Activated T-cell treated with anti-CD3 and anti-CD28 coated beads, Interleukin-2, amount 50 U/mL, for 24 hours (primary cell): Measurements from ENCODE around the gene IPO5.
"Not testable (repeated sequence)": the region's sequence is repeated elsewhere in the genome, so short reads cannot be mapped to it uniquely, and the experiment has no call there.

Source experiments
- DNase-seq: peaks from one replicate; pipeline ENCODE4 v3.0.0-alpha.2; 2020
- H3K27ac Mint-ChIP-seq: 2 replicates; pipeline ENCODE4 v1.8.0; 2020; ENCODE audit warnings: mild to moderate bottlenecking, mixed read lengths
- H3K27me3 Mint-ChIP-seq: 2 replicates; pipeline ENCODE4 v1.8.0; 2020; ENCODE audit warnings: mixed read lengths
- H3K36me3 Mint-ChIP-seq: 2 replicates; pipeline ENCODE4 v1.8.0; 2020; ENCODE audit warnings: low read depth, mixed read lengths
- H3K4me1 Mint-ChIP-seq: 2 replicates; pipeline ENCODE4 v1.8.0; 2020; ENCODE audit warnings: low read depth, mixed read lengths
- H3K4me3 Mint-ChIP-seq: 2 replicates; pipeline ENCODE4 v1.8.0; 2020; ENCODE audit warnings: mild to moderate bottlenecking, moderate library complexity, mixed read lengths
- H3K9me3 Mint-ChIP-seq: 2 replicates; pipeline ENCODE4 v1.8.0; 2020; ENCODE audit warnings: mixed read lengths

The IPO5 gene

GRCh38 chr13:98018293-98018692 lies 64.8 kb downstream of the IPO5 start:
- H3K27me3 Mint-ChIP-seq = no peaks in the 10 kb centered on the region
- H3K36me3 Mint-ChIP-seq = peaks cover 94% of the 10 kb centered on the region
- H3K4me3 Mint-ChIP-seq = no peak overlapping the region
- peaks cover 2% of the 10 kb centered on the region for H3K4me1 Mint-ChIP-seq
- no peak overlapping the region for H3K27ac Mint-ChIP-seq
- no peak for DNase-seq
- no peaks in the 10 kb centered on the region for H3K9me3 Mint-ChIP-seq

GRCh38 chr13:98019186-98019585 lies 65.7 kb downstream of the IPO5 start:
- DNase-seq = no peak
- no peak overlapping the region for H3K27ac Mint-ChIP-seq
- no peak overlapping the region for H3K4me3 Mint-ChIP-seq
- H3K27me3 Mint-ChIP-seq = no peaks in the 10 kb centered on the region
- no peaks in the 10 kb centered on the region for H3K9me3 Mint-ChIP-seq
- H3K36me3 Mint-ChIP-seq = peaks cover 94% of the 10 kb centered on the region
- no peaks in the 10 kb centered on the region for H3K4me1 Mint-ChIP-seq

GRCh38 chr13:98020271-98020670 lies 66.8 kb downstream of the IPO5 start:
- Mint-ChIP-seq H3K4me1 (no peaks in the 10 kb centered on the region), H3K4me3 (no peak overlapping the region), H3K27me3 (no peaks in the 10 kb centered on the region), H3K9me3 (no peaks in the 10 kb centered on the region), H3K36me3 (peaks cover 92% of the 10 kb centered on the region), H3K27ac (no peak overlapping the region)
- DNase-seq = no peak

- Mint-ChIP-seq H3K36me3 (peaks cover 89% of the 10 kb centered on the region), H3K4me1 (no peaks in the 10 kb centered on the region), H3K4me3 (no peak overlapping the region), H3K27ac (no peak overlapping the region), H3K9me3 (no peaks in the 10 kb centered on the region), H3K27me3 (no peaks in the 10 kb centered on the region)
- DNase-seq = no peak
Observed at GRCh38 chr13:98022210-98022609, 68.7 kb downstream of the IPO5 start.

GRCh38 chr13:98025480-98026025 lies 72.1 kb downstream of the IPO5 start:
- no peaks in the 10 kb centered on the region for H3K27me3 Mint-ChIP-seq
- DNase-seq = no peak
- no peaks in the 10 kb centered on the region for H3K4me1 Mint-ChIP-seq
- H3K9me3 Mint-ChIP-seq = no peaks in the 10 kb centered on the region
- H3K27ac Mint-ChIP-seq = no peak overlapping the region
- H3K4me3 Mint-ChIP-seq = no peak overlapping the region
- H3K36me3 Mint-ChIP-seq = peaks cover 57% of the 10 kb centered on the region

- Mint-ChIP-seq H3K4me3 (no peak overlapping the region), H3K27ac (no peak overlapping the region), H3K9me3 (no peaks in the 10 kb centered on the region), H3K36me3 (peaks cover 48% of the 10 kb centered on the region), H3K27me3 (no peaks in the 10 kb centered on the region), H3K4me1 (no peaks in the 10 kb centered on the region)
- DNase-seq = no peak
Observed at GRCh38 chr13:98026457-98026857, 73.0 kb downstream of the IPO5 start.

GRCh38 chr13:98032168-98032567 lies 78.7 kb downstream of the IPO5 start:
- Mint-ChIP-seq H3K27ac (no peak overlapping the region), H3K4me1 (no peaks in the 10 kb centered on the region), H3K36me3 (no peaks in the 10 kb centered on the region), H3K4me3 (no peak overlapping the region), H3K27me3 (no peaks in the 10 kb centered on the region), H3K9me3 (no peaks in the 10 kb centered on the region)
- no peak for DNase-seq

GRCh38 chr13:98033277-98034247 lies 80.1 kb downstream of the IPO5 start:
- Mint-ChIP-seq H3K9me3 (no peaks in the 10 kb centered on the region), H3K27ac (no peak overlapping the region), H3K36me3 (no peaks in the 10 kb centered on the region), H3K4me3 (no peak overlapping the region), H3K4me1 (no peaks in the 10 kb centered on the region), H3K27me3 (no peaks in the 10 kb centered on the region)
- DNase-seq = no peak

GRCh38 chr13:98035373-98035772 lies 81.9 kb downstream of the IPO5 start:
- no peaks in the 10 kb centered on the region for H3K9me3 Mint-ChIP-seq

GRCh38 chr13:98036564-98037302 lies 83.3 kb downstream of the IPO5 start:
- not testable (repeated sequence) for DNase-seq, H3K9me3 Mint-ChIP-seq, H3K36me3 Mint-ChIP-seq, H3K27ac Mint-ChIP-seq, H3K4me1 Mint-ChIP-seq, H3K27me3 Mint-ChIP-seq, H3K4me3 Mint-ChIP-seq

More at GRCh38 chr13:98035373-98035772, 81.9 kb downstream of the IPO5 start:
- H3K4me3 Mint-ChIP-seq = no peak overlapping the region
- H3K4me1 Mint-ChIP-seq = no peaks in the 10 kb centered on the region
- H3K36me3 Mint-ChIP-seq = no peaks in the 10 kb centered on the region
- DNase-seq = no peak
- H3K27ac Mint-ChIP-seq = no peak overlapping the region
- no peaks in the 10 kb centered on the region for H3K27me3 Mint-ChIP-seq

GRCh38 chr13:98039261-98039660 lies 85.8 kb downstream of the IPO5 start:
- Mint-ChIP-seq H3K36me3 (no peaks in the 10 kb centered on the region), H3K4me3 (no peak overlapping the region), H3K27me3 (no peaks in the 10 kb centered on the region), H3K4me1 (no peaks in the 10 kb centered on the region), H3K9me3 (no peaks in the 10 kb centered on the region), H3K27ac (no peak overlapping the region)
- no peak for DNase-seq

GRCh38 chr13:98039964-98040363 lies 86.5 kb downstream of the IPO5 start:
- Mint-ChIP-seq H3K36me3 (no peaks in the 10 kb centered on the region), H3K9me3 (no peaks in the 10 kb centered on the region), H3K4me1 (no peaks in the 10 kb centered on the region), H3K27ac (no peak overlapping the region), H3K27me3 (no peaks in the 10 kb centered on the region), H3K4me3 (no peak overlapping the region)
- no peak for DNase-seq

GRCh38 chr13:98041081-98041820 lies 87.8 kb downstream of the IPO5 start:
- Mint-ChIP-seq H3K9me3 (no peaks in the 10 kb centered on the region), H3K4me3 (no peak overlapping the region), H3K36me3 (no peaks in the 10 kb centered on the region), H3K4me1 (no peaks in the 10 kb centered on the region), H3K27ac (no peak overlapping the region), H3K27me3 (no peaks in the 10 kb centered on the region)
- no peak for DNase-seq

GRCh38 chr13:98044301-98044700 lies 90.8 kb downstream of the IPO5 start:
- Mint-ChIP-seq H3K4me3 (no peak overlapping the region), H3K4me1 (no peaks in the 10 kb centered on the region)

More at GRCh38 chr13:98044301-98044700, 90.8 kb downstream of the IPO5 start:
- H3K27ac Mint-ChIP-seq = no peak overlapping the region
- peaks cover 3% of the 10 kb centered on the region for H3K27me3 Mint-ChIP-seq
- DNase-seq = no peak
- H3K9me3 Mint-ChIP-seq = no peaks in the 10 kb centered on the region
- no peaks in the 10 kb centered on the region for H3K36me3 Mint-ChIP-seq
